PC-3 (cell line): ENCODE measurements around the gene KRTAP12-1. TPM values are rescaled to one million over a fixed set of nuclear protein-coding genes. Genes with fewer than 3 reads are reported as not detected.
A peak's percentile ranks its signal among the peaks of the same experiment; 100 is the strongest.

Experiments used
- ATAC-seq: fragments of 200-7000 bp; cut with Tn5 transposase; 2 replicates; pipeline ENCODE4 v1.9.1; 2020; ENCODE audit warnings: mild to moderate bottlenecking, moderate library complexity
- BruUV-seq: library from RNA; stranded (reverse); fragments of 400-500 nt; replicated peaks from 2 replicates; lab custom pipeline; 2021; lab: Mats Ljungman, UMichigan
- CTCF ChIA-PET: fragments of 300-600 bp; sonication (Branson Sonifier 250); formaldehyde crosslinking; loops from one replicate; lab custom pipeline; 2022; ENCODE audit warnings: antibody characterized with exemption; lab: Charles Lee
- POLR2A ChIA-PET: fragments of 300-600 bp; sonication (Branson Sonifier 250); formaldehyde crosslinking; loops from one replicate; lab custom pipeline; 2022; ENCODE audit warnings: antibody characterized with exemption; ENCODE audit not compliant: unreplicated experiment; lab: Charles Lee
- DNase-seq: peaks from one replicate; pipeline ENCODE4 v3.0.0-alpha.2; 2015
- H2AFZ ChIP-seq: fragments of 300-600 bp; sonication (generic); 2 replicates; pipeline ENCODE4 v1.6.0; 2016; ENCODE audit warnings: antibody characterized with exemption, low read length
- H3F3A ChIP-seq: fragments of 300-600 bp; sonication (generic); one replicate; pipeline ENCODE4 v1.6.0; 2017; ENCODE audit warnings: antibody characterized with exemption, low read length, control low read depth, mild to moderate bottlenecking; ENCODE audit not compliant: unreplicated experiment
- H3K27ac ChIP-seq: fragments of 300-600 bp; sonication (generic); 2 replicates; pipeline ENCODE4 v1.5.1; 2016; ENCODE audit warnings: mild to moderate bottlenecking, low read length
- H3K27me3 ChIP-seq: fragments of 300-600 bp; sonication (generic); 2 replicates; pipeline ENCODE4 v1.6.1; 2016; ENCODE audit warnings: low read length, mixed read lengths
- H3K36me3 ChIP-seq: fragments of 300-600 bp; sonication (generic); 2 replicates; pipeline ENCODE4 v1.6.1; 2016; ENCODE audit warnings: low read depth, mixed run types, low read length, mixed read lengths
- H3K4me1 ChIP-seq: fragments of 300-600 bp; sonication (generic); 2 replicates; pipeline ENCODE4 v1.5.1; 2016; ENCODE audit warnings: low read length; ENCODE audit not compliant: insufficient read depth
- H3K4me2 ChIP-seq: fragments of 300-600 bp; sonication (generic); 2 replicates; pipeline ENCODE4 v1.6.0; 2016; ENCODE audit warnings: low read length
- H3K4me3 ChIP-seq: fragments of 300-600 bp; sonication (generic); 2 replicates; pipeline ENCODE4 v1.5.1; 2016; ENCODE audit warnings: mild to moderate bottlenecking, low read length, mixed read lengths
- H3K79me2 ChIP-seq: fragments of 300-600 bp; sonication (generic); 2 replicates; pipeline ENCODE4 v1.6.1; 2017; ENCODE audit warnings: low read length, mixed read lengths
- H3K9ac ChIP-seq: fragments of 300-600 bp; sonication (generic); 2 replicates; pipeline ENCODE4 v1.6.0; 2016; ENCODE audit warnings: mild to moderate bottlenecking, low read length
- H3K9me2 ChIP-seq: fragments of 300-600 bp; sonication (generic); replicated peaks from 2 replicates; pipeline ENCODE4 v1.6.1; 2016; ENCODE audit warnings: mixed run types, low read length, mixed read lengths
- H3K9me3 ChIP-seq: fragments of 300-600 bp; sonication (generic); 2 replicates; pipeline ENCODE4 v1.6.1; 2016; ENCODE audit warnings: low read length, mixed read lengths
- H4K20me1 ChIP-seq: fragments of 300-600 bp; sonication (generic); 2 replicates; pipeline ENCODE4 v1.6.1; 2016; ENCODE audit warnings: low read length, mixed read lengths
- CTCF ChIP-seq: fragments of 300-600 bp; sonication (generic); conservative IDR thresholded peaks from 2 replicates; pipeline ENCODE4 v1.5.1; 2017; ENCODE audit warnings: antibody characterized with exemption, low read depth, mild to moderate bottlenecking, low read length
- EZH2 ChIP-seq: fragments of 300-600 bp; sonication (generic); IDR thresholded peaks from one replicate; pipeline ENCODE4 v1.6.1; 2017; ENCODE audit warnings: antibody characterized with exemption, mild to moderate bottlenecking, low read length; ENCODE audit not compliant: unreplicated experiment
- EZH2phosphoT487 ChIP-seq: fragments of 300-600 bp; sonication (generic); IDR thresholded peaks from 2 replicates; pipeline ENCODE4 v1.6.1; 2018; ENCODE audit warnings: mild to moderate bottlenecking, antibody characterized with exemption, low read length, borderline replicate concordance
- intact Hi-C: fragments of 100-400 bp; cut with micrococcal nuclease; formaldehyde crosslinking; loops from 2 replicates; pipeline ENCODE4 v1.9.0; 2023
- total RNA-seq: library from RNA; depleted of rRNA; stranded (reverse); fragments of >200 nt; gene quantifications from 2 replicates; pipeline ENCODE4 v1.2.3, GENCODE V29; 2014

Gene KRTAP12-1
- total RNA-seq, 1 experiment from 2014 or later, result 0.62 TPM

DNA sequence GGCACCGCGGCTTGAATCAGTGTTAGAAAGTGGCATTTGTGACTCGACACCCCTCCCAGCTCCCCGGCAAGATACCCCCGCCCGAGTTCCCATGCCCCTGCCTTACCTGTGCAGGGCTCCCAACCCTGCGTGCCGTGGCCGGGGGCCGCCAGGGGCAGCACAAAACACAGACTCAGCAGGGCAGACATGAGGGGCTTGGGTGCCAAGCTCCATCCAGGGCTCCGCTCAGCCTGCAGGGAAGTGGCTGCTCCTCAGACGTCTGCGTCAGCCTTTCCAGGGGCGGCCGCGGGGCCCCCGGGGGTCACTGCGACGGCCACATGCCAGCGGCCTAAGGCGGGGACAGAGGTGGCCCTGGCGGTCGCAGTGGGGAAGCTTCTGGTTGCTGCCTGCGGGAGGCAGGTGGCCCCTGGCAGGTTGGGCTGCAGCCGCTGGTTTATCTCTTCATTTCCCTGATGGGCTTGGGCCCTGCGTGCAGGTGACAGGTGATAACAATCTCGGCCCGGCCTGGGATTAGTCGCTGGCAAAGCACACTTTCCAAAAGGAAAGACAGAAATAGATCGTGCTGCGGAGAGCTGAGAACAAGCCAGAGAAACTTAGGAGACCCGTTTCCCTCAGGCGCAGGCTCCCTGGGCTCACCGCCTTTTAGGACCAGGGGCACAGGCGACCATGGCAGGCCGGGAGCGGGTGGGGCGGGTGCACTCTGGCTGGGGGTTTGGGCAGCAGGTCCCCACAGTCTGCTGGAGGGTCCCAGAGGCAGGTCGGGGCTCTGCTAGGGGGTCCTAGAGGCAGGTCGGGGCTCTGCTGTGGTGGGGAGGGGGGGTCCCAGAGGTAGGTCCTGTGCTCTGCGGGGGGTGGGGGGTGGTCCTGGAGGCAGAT lies 29.6 kb upstream of the KRTAP12-1 start, which contains the start of gene TSPEAR:
TSS of gene TSPEAR (minus strand) at position 246 of the 876 bp plus-strand sequence. CDS start at position 188, 58 bp downstream.
- no peak for ATAC-seq
- Histone ChIP-seq H3K4me2 (peak within 1 kb of the TSS; percentile 67; the same call in 1 of the 2 replicates), H3K36me3 (no peaks in the 10 kb centered on the region), H4K20me1 (no peaks in the 10 kb centered on the region), H3K4me1 (peaks cover 12% of the 10 kb centered on the region; the same call in 1 of the 2 replicates), H2AFZ (no peak within 1 kb of the TSS), H3K9me3 (no peaks in the 10 kb centered on the region), H3K27me3 (peaks cover 11% of the 10 kb centered on the region; the same call in 1 of the 2 replicates), H3F3A (no peaks in the 10 kb centered on the region), H3K79me2 (no peaks in the 10 kb centered on the region), H3K27ac (no peak within 1 kb of the TSS), H3K4me3 (no peak within 1 kb of the TSS), H3K9ac (no peak within 1 kb of the TSS), H3K9me2 (no peaks in the 10 kb centered on the region)
- CTCF ChIA-PET, result no interaction called here
- no TSS peak for BruUV-seq
- intact Hi-C loops, result loop anchor here (5.0 kb wide), 1 partner anchor 76 kb away; no protein-coding TSS in a partner anchor
- no peak for TF ChIP-seq EZH2
- no peak for TF ChIP-seq CTCF
- TF ChIP-seq EZH2phosphoT487, result no peak
- DNase-seq, result no peak
- POLR2A ChIA-PET, result interaction anchor here (0.5 kb wide), 1 partner anchor 136 kb away, joined by 3 read pairs; no protein-coding TSS in a partner anchor

DNA sequence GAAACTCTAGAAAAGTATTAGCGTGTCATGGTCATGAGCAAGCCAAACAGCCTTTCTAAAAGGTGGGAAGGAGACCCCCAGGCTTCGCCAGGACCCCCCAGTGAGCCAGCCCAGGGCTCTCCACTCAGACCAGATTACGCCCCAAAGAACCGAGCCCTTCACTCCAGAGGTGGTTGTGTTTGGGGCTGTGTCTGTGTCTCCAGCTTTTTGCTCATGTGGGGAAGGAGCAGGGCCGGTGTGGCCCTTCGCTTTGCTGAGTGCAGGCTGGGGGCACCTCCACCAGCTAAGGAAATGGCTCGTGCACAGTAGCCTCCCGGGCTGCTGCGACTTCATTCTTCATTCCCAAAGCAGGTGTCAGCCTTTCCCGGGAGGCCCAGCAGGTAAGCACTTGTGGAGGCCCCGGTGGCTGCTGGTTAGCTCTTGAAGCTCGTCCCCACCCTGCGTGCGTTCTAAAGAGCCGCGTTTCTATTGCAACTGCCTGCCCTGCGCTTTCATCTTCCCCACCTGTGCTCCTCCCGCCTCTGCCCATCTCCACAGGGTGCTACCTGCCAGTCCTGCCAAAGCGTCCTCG lies 28.9 kb upstream of the KRTAP12-1 start:
- no peaks in the 10 kb centered on the region for H3K9me2 ChIP-seq
- peaks cover 12% of the 10 kb centered on the region; the same call in 1 of the 2 replicates for H3K4me1 ChIP-seq
- H3K27ac ChIP-seq, result no peak overlapping the region
- POLR2A ChIA-PET, result no interaction called here
- peak; percentile 5; the same call in 1 of the 2 replicates for ATAC-seq
- no peak overlapping the region for H3K9ac ChIP-seq
- TF ChIP-seq EZH2phosphoT487, result no peak
- no peak for TF ChIP-seq EZH2
- TF ChIP-seq CTCF, result no peak
- H3K4me3 ChIP-seq, result no peak overlapping the region
- H2AFZ ChIP-seq, result no peak overlapping the region
- intact Hi-C loops, result loop anchor here (5.0 kb wide), 1 partner anchor 76 kb away; no protein-coding TSS in a partner anchor
- no peaks in the 10 kb centered on the region for H3K79me2 ChIP-seq
- no peak overlapping the region for H3K4me2 ChIP-seq
- no peaks in the 10 kb centered on the region for H3F3A ChIP-seq
- H4K20me1 ChIP-seq, result no peaks in the 10 kb centered on the region
- CTCF ChIA-PET, result interaction anchor here (1.4 to 1.6 kb wide), 2 partner anchors 32 to 83 kb away, joined by 5 to 7 read pairs; no protein-coding TSS in a partner anchor
- DNase-seq, result no peak
- H3K27me3 ChIP-seq, result peaks cover 11% of the 10 kb centered on the region; the same call in 1 of the 2 replicates
- no TSS peak for BruUV-seq
- no peaks in the 10 kb centered on the region for H3K9me3 ChIP-seq
- H3K36me3 ChIP-seq, result no peaks in the 10 kb centered on the region
